K562 (cell line): ENCODE data around the gene FABP7. TPM values are rescaled to one million over a fixed set of nuclear protein-coding genes. Genes with fewer than 3 reads are reported as not detected.

Experiments used
- ATAC-seq: fragments of 200-7000 bp; cut with Tn5 transposase; 3 replicates; pipeline ENCODE4 v1.9.1; 2020; ENCODE audit warnings: moderate library complexity
- BruUV-seq: library from RNA; stranded (reverse); fragments of 400-500 nt; replicated peaks from 2 replicates; lab custom pipeline; 2021; lab: Mats Ljungman, UMichigan
- CTCF ChIA-PET: fragments of 300-600 bp; formaldehyde crosslinking; extraction: SDS; loops from one replicate; lab custom pipeline; 2021; ENCODE audit warnings: low intra/inter-chr PET ratio; lab: Yijun Ruan, JAX
- POLR2A ChIA-PET: fragments of 300-600, 350-650 bp; sonication (Branson Sonifier 250); formaldehyde crosslinking; extraction: SDS; loops from one replicate; lab custom pipeline; 2021; ENCODE audit warnings: antibody characterized with exemption, inconsistent platforms; lab: Yijun Ruan, JAX
- DNase-seq, 4 experiments: peaks; one replicate each; pipeline versions ENCODE4 v3.0.0 to v3.0.0-alpha.2; 2011 to 2018; ENCODE audit warnings: low spot score in 3 of 4, mixed read lengths in 3 of 4; ENCODE audit errors: extremely low read depth in 1 of 4
- FAIRE-seq: peaks from 2 replicates; lab custom pipeline; 2011; peaks lifted over from hg19 to GRCh38; lab: Jason Lieb, UNC
- H2AFZ ChIP-seq: 2 replicates; pipeline ENCODE4 v1.6.0; 2011; ENCODE audit warnings: low read depth, low read length, control low read depth, inconsistent platforms
- H3K27ac ChIP-seq: fragments of 200-600 bp; 3 replicates; pipeline ENCODE4 v1.8.0; 2011; ENCODE audit warnings: low read depth, mild to moderate bottlenecking, control low read depth, inconsistent platforms, low read length, moderate library complexity, mixed read lengths; ENCODE audit errors: extremely low read depth
- H3K27me3 ChIP-seq, 2 experiments: fragments of 300-600 bp in 1 of 2; 2 replicates in 1 of 2; 3 replicates in 1 of 2; pipeline versions ENCODE4 v1.6.0 to v1.8.0; 2011; ENCODE audit warnings: inconsistent platforms in 2 of 2, low read length in 2 of 2, mild to moderate bottlenecking in 1 of 2, mixed read lengths in 1 of 2, moderate library complexity in 1 of 2; ENCODE audit not compliant: control insufficient read depth in 2 of 2, insufficient read depth in 2 of 2
- H3K36me3 ChIP-seq: fragments of 300-600 bp; 3 replicates; pipeline ENCODE4 v1.8.0; 2011; ENCODE audit warnings: mild to moderate bottlenecking, low read length, inconsistent platforms; ENCODE audit not compliant: control insufficient read depth, insufficient read depth
- H3K4me1 ChIP-seq, 2 experiments: fragments of 200-600 bp in 1 of 2; replicated peaks in 1 of 2; 2 replicates in 1 of 2; 3 replicates in 1 of 2; pipeline versions ENCODE4 v1.5.1 to v1.8.0; 2011; ENCODE audit warnings: inconsistent platforms in 2 of 2, low read length in 2 of 2, mild to moderate bottlenecking in 1 of 2, mixed read lengths in 1 of 2, moderate library complexity in 1 of 2; ENCODE audit not compliant: control insufficient read depth in 2 of 2, insufficient read depth in 2 of 2
- H3K4me2 ChIP-seq: 2 replicates; pipeline ENCODE4 v1.6.1; 2011; ENCODE audit warnings: low read length, control low read depth, inconsistent platforms, mixed read lengths; ENCODE audit not compliant: insufficient read depth
- H3K4me3 ChIP-seq: fragments of 200-600 bp; sonication (generic), shearing (Covaris generic); 2 replicates; pipeline ENCODE4 v1.5.1; 2016; ENCODE audit warnings: control low read depth, inconsistent platforms
- H3K79me2 ChIP-seq: fragments of 200-600 bp; 3 replicates; pipeline ENCODE4 v1.8.0; 2011; ENCODE audit warnings: low read length, inconsistent platforms; ENCODE audit not compliant: control insufficient read depth, insufficient read depth
- H3K9ac ChIP-seq, 2 experiments: 2 replicates each; pipeline versions ENCODE4 v1.6.0 to v1.6.1; 2011; ENCODE audit warnings: low read depth in 2 of 2, low read length in 2 of 2, control low read depth in 1 of 2, inconsistent platforms in 1 of 2, mild to moderate bottlenecking in 1 of 2, mixed read lengths in 1 of 2; ENCODE audit not compliant: insufficient read depth in 1 of 2
- H3K9me1 ChIP-seq: one replicate; pipeline ENCODE4 v1.6.0; 2011; ENCODE audit warnings: inconsistent platforms, mild to moderate bottlenecking, low read length, moderate library complexity; ENCODE audit not compliant: control insufficient read depth, insufficient read depth
- H3K9me3 ChIP-seq: replicated peaks from 2 replicates; pipeline ENCODE4 v1.5.1; 2011; ENCODE audit warnings: low read depth, low read length, inconsistent platforms; ENCODE audit not compliant: control insufficient read depth, insufficient read depth
- H4K20me1 ChIP-seq: replicated peaks from 2 replicates; pipeline ENCODE4 v1.6.1; 2011; ENCODE audit warnings: low read length, inconsistent platforms, mixed read lengths; ENCODE audit not compliant: control insufficient read depth, insufficient read depth
- ERF ChIP-seq: fragments of 450-650 bp; formaldehyde crosslinking; IDR thresholded peaks from 2 replicates; pipeline ENCODE4 v1.4.0; 2020; ENCODE audit warnings: mild to moderate bottlenecking, mixed read lengths
- GATAD2B ChIP-seq: fragments of 450-650 bp; IDR thresholded peaks from 2 replicates; pipeline ENCODE4 v1.6.1; 2017; ENCODE audit warnings: mild to moderate bottlenecking, borderline replicate concordance
- GTF2A2 ChIP-seq: IDR thresholded peaks from 2 replicates; pipeline ENCODE4 v1.6.1; 2016; ENCODE audit warnings: mild to moderate bottlenecking, missing genetic modification characterization, missing compliant biosample characterization
- KAT8 ChIP-seq: fragments of 450-650 bp; IDR thresholded peaks from 2 replicates; pipeline ENCODE4 v1.6.1; 2016; ENCODE audit warnings: low read depth, mild to moderate bottlenecking
- KDM4B ChIP-seq, 2 experiments: fragments of 450-650 bp in 1 of 2; sonication (generic) in 1 of 2; IDR thresholded peaks; 2 replicates each; pipeline ENCODE4 v1.6.1; 2016 to 2017; ENCODE audit warnings: borderline replicate concordance in 2 of 2, antibody characterized with exemption in 1 of 2, low read depth in 1 of 2, mild to moderate bottlenecking in 1 of 2
- MBD2 ChIP-seq: sonication (generic); IDR thresholded peaks from 2 replicates; pipeline ENCODE4 v1.6.1; 2016; ENCODE audit warnings: low read depth, borderline replicate concordance
- ZNF507 ChIP-seq: conservative IDR thresholded peaks from 2 replicates; pipeline ENCODE4 v1.6.1; 2017; ENCODE audit warnings: missing genetic modification characterization, missing compliant biosample characterization
- ZNF766 ChIP-seq: fragments of 200-800 bp; sonication (Bioruptor generic); conservative IDR thresholded peaks from 2 replicates; pipeline ENCODE4 v1.6.1; 2016; ENCODE audit warnings: missing genetic modification characterization, missing compliant biosample characterization
- WGBS: fragments of 100-300 bp; shearing (Covaris generic); methylation state at CpG from one replicate; pipeline ENCODE4 v1.1.6; 2016; ENCODE audit warnings: low coverage, mixed read lengths; ENCODE audit not compliant: insufficient coverage; ENCODE audit errors: missing lambda C conversion rate; 5-methylcytosine and 5-hydroxymethylcytosine counted together
- in situ Hi-C: fragments of 300-500 bp; cut with MboI; formaldehyde crosslinking; loops from 4 replicates; pipeline ENCODE4 v1.15.0; 2018; ENCODE audit warnings: inconsistent platforms, mixed read lengths
- intact Hi-C: fragments of 100-400 bp; cut with micrococcal nuclease; formaldehyde crosslinking; loops from 2 replicates; pipeline ENCODE4 v1.14.2; 2022
- polyA plus RNA-seq, 8 experiments: library from polyadenylated mRNA; depleted of rRNA in 4 of 8; stranded (reverse) in 5 of 8; unstranded in 3 of 8; fragments of >200 nt; fragmentation: Nextera tagmentation in 2 of 8; fragmentation: Illumina TruSeq in 1 of 8; extraction: Ambion mirVana in 2 of 8; extraction: Trizol in 1 of 8; gene quantifications; 2 replicates each; pipeline versions ENCODE4 v1.2.1 to v1.2.3, GENCODE V29; 2011 to 2014; ENCODE audit warnings: inconsistent platforms in 1 of 8, missing spikeins in 1 of 8
- total RNA-seq, 7 experiments: library from RNA; depleted of rRNA in 6 of 7; stranded (reverse); fragments of >200 nt in 6 of 7; fragmentation: Illumina TruSeq in 2 of 7; extraction: Trizol in 2 of 7; gene quantifications; 2 replicates each; pipeline versions ENCODE4 v1.2.1 to v1.2.3, GENCODE V29; 2011 to 2021; ENCODE audit warnings: low replicate concordance in 1 of 7

The FABP7 gene
- total and polyA plus RNA-seq, 9 of the 15 experiments (the other 6 are each of a cell fraction or from before 2014, with no cell fraction given) = 0.07 to 0.14 TPM; not detected in 7

GRCh38 chr6:122809001-122809400 is 29.5 kb downstream of the FABP7 start:
- CTCF ChIA-PET = no interaction called here
- no peak overlapping the region for H3K4me2 ChIP-seq
- no peak overlapping the region for H3K9ac ChIP-seq
- ATAC-seq (no peak), DNase-seq (no peak), FAIRE-seq (no peak)
- no peaks in the 10 kb centered on the region for H3K9me1 ChIP-seq
- 16% methylated on average over 4 of the region's 4 CpGs for WGBS
- no peaks in the 10 kb centered on the region for H3K9me3 ChIP-seq
- POLR2A ChIA-PET = no interaction called here
- H4K20me1 ChIP-seq = no peaks in the 10 kb centered on the region
- H3K27ac ChIP-seq = no peak overlapping the region
- BruUV-seq = no TSS peak
- no peaks in the 10 kb centered on the region for H3K4me1 ChIP-seq
- no peaks in the 10 kb centered on the region for H3K27me3 ChIP-seq
- intact Hi-C loops (no loop called here), in situ Hi-C loops (no loop called here)
- H3K79me2 ChIP-seq = no peaks in the 10 kb centered on the region
- TF ChIP-seq KDM4B (IDR thresholded peaks at IDR 0.05; ENCODE audit: borderline replicate concordance in 2 of 2, low read depth in 1 of 2) (no peak), KAT8 (no peak), ZNF766 (no peak), GTF2A2 (tag) (no peak), GATAD2B (no peak)
- no peaks in the 10 kb centered on the region for H3K36me3 ChIP-seq
- no peak overlapping the region for H3K4me3 ChIP-seq
- H2AFZ ChIP-seq = no peak overlapping the region

- Histone ChIP-seq H3K27me3 (no peaks in the 10 kb centered on the region), H3K4me3 (no peak overlapping the region), H3K9ac (no peak overlapping the region), H2AFZ (no peak overlapping the region), H3K36me3 (no peaks in the 10 kb centered on the region), H3K4me2 (no peak overlapping the region), H3K9me3 (no peaks in the 10 kb centered on the region), H3K79me2 (no peaks in the 10 kb centered on the region), H3K27ac (no peak overlapping the region), H4K20me1 (no peaks in the 10 kb centered on the region), H3K9me1 (no peaks in the 10 kb centered on the region), H3K4me1 (no peaks in the 10 kb centered on the region)
- ATAC-seq (no peak), FAIRE-seq (no peak), DNase-seq (no peak)
- WGBS = 13% methylated on average over 2 of the region's 2 CpGs
- POLR2A ChIA-PET = interaction anchor here (0.7 to 1.0 kb wide), 2 partner anchors 9 to 12 kb away, joined by 3 read pairs; no protein-coding TSS in a partner anchor
- in situ Hi-C loops (no loop called here), intact Hi-C loops (no loop called here)
- CTCF ChIA-PET = no interaction called here
- BruUV-seq = no TSS peak
- TF ChIP-seq ERF (CRISPR knock-in tag) = no peak
- no peak for TF ChIP-seq ZNF507 (tag)
- TF ChIP-seq MBD2 = no peak
Measured at GRCh38 chr6:122809691-122810090, 30.2 kb downstream of the FABP7 start.
